ENCODE results near the gene GAGE10.
"Not testable (repeated sequence)": the region's sequence is repeated elsewhere in the genome, so short reads cannot be mapped to it uniquely, and the experiment has no call there.

The GAGE10 gene

DNA sequence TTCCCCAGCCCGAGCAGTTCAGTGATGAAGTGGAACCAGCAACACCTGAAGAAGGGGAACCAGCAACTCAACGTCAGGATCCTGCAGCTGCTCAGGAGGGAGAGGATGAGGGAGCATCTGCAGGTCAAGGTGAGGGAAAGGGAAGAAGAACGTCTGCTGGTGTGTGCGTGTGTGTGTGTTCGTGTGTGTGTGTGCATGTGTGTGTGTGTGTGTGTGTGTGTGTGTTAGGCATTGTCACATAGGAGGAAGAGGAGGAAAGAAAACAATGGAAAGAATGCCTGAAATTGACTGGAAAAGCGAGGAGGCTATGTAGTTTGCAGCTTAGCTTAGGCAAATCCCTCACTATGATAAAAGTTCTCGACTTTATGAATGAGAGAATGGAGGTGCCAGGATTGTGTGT, 20.3 kb downstream of the GAGE10 start:
- not testable (repeated sequence) for DNase-seq (ENCODE audit: low spot score)

DNA sequence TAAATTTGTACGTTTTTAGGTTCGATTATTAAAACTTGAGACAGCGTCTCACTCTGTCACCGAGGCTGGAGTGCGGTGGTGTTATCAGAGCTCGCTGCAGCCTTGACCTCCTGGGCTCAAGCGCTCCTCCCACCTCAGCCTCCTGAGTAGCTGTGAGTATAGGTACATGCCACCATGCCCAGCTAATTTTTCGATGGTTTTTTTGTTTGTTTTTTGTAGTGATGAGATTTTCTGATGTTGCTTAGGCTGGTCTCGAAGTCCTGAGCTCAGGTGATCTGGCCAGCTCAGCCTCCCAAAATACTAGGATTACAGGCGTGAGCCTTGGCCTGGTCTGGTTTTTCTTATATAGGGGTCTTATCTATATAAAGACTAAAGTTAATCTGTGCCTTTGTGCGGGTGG, 27.0 kb downstream of the GAGE10 start:
- not testable (repeated sequence) for DNase-seq (ENCODE audit: low spot score)

- not testable (repeated sequence) for DNase-seq (ENCODE audit: low spot score)
Observed at GRCh38 chrX:49331282-49331681, 27.8 kb downstream of the GAGE10 start, which contains the start of gene GAGE13. Gene GAGE13, plus strand, starts transcription at chrX:49331582. Its CDS starts 1,156 bp downstream, at chrX:49332738.

DNA sequence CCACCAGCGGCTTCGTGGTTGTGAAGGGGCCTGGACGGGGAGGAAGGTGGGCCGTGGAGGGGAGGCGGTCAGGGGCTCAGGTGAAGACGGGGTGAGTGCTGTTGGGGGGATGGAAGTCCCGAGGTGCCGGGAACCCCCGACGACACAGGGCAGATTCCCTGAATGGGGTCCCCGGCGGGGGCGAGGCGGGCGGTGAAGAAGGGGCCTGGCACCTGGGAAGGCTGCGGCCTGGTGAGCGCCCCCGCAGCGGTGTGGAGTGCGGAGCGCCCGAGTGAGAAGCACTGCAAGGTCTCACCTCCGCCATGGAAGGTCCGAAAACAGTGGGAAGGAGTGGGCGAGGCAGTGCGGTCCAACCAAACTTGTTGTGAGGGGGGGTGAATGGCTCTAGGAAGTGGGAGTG, 28.4 kb downstream of the GAGE10 start:
- DNase-seq (ENCODE audit: low spot score) = not testable (repeated sequence)

DNA sequence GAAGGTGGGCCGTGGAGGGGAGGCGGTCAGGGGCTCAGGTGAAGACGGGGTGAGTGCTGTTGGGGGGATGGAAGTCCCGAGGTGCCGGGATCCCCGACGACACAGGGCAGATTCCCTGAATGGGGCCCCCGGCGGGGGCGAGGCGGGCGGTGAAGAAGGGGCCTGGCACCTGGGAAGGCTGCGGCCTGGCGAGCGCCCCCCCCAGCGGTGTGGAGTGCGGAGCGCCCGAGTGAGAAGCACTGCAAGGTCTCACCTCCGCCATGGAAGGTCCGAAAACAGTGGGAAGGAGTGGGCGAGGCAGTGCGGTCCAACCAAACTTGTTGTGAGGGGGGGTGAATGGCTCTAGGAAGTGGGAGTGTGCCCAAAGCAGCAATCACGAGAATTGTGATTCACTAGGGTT, 38.0 kb downstream of the GAGE10 start:
- DNase-seq (ENCODE audit: low spot score) = not testable (repeated sequence)

- DNase-seq (ENCODE audit: low spot score) = not testable (repeated sequence)
Observed at GRCh38 chrX:49344496-49345175, 41.2 kb downstream of the GAGE10 start.

DNA sequence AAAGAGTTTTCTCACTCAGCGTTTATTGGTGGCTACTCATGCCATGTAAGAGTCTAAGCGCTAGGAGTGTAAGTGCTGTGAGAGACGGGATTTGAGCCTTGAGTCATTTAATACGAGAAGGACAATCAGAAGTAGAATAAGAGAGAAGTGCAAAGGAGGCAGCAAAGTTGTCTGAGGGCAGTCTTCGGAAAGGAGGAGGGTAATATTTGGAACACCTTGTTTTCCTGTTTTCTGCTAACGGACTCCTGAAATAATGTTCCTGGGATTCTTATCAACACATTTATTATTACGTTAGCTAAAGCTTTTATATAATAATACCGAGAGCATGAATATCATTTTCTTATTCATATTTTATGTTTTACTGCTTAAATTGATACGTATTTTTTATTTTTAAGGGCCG, 42.0 kb downstream of the GAGE10 start:
- not testable (repeated sequence) for DNase-seq (ENCODE audit: low spot score)

DNA sequence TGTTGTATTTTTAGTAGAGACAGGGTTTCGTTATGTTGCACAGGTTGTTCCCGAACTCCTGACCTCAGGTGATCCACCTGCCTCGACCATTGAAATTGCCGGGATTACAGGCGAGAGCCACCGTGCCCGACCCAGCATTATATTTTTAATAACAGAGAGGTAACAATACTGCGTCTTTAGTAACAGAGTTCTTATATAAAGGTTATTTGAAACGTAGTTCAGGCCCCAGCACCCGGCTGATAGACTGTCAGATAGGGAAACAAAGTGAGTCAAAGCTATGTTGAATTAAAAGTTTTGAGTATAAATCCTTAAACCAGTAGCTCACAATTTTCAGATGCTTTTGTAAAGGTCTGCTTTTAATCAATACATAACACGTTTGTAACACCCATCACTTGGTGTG, 42.7 kb downstream of the GAGE10 start:
- not testable (repeated sequence) for DNase-seq (ENCODE audit: low spot score)

Data from left forelimb (tissue), 1 donor.